Stimulated activated CD4-positive, alpha-beta T cell treated with anti-CD3 and anti-CD28 coated beads, Interleukin-15, amount 100 ng/mL, for 48 hours (primary cell): ENCODE data around the gene TEX54.
"Not testable (repeated sequence)": the region's sequence is repeated elsewhere in the genome, so short reads cannot be mapped to it uniquely, and the experiment has no call there.

ENCODE experiments used
- DNase-seq, 2 donors: peaks; one replicate each; pipeline ENCODE4 v3.0.0-alpha.2; 2020; ENCODE audit warnings: low read depth in 2 of 2

Gene TEX54

DNA sequence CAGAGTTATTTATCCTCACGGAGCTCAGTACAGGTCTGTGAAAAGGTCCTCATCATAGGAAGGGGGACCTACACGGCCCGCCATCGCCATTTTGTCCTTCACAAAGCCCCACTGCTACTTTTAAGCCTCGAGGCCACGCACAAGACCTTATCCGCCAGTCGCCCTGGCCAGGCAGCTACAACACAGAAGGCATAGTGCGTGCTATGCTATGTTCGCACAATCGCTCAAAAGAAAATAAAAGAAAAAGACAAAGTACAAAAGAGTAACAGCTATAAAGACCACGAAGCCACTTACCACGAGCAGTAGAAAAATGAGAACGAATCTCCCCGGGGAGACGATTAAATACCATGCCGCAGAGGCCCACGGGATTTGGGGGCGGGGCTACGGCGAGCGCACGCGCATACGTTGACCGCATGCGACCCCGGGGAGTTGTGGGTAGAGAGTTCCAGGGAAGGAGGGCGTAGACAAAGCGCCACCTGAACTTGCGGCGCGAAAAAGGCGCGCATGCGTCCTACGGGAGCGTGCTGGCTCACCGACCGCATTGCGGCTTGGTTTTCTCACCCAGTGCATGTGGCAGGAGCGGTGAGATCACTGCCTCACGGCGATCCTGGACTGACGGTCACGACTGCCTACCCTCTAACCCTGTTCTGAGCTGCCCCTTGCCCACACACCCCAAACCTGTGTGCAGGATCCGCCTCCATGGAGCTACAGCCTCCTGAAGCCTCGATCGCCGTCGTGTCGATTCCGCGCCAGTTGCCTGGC, 23.1 kb upstream of the TEX54 start:
- DNase-seq = peak; percentile 97 to 98

DNA sequence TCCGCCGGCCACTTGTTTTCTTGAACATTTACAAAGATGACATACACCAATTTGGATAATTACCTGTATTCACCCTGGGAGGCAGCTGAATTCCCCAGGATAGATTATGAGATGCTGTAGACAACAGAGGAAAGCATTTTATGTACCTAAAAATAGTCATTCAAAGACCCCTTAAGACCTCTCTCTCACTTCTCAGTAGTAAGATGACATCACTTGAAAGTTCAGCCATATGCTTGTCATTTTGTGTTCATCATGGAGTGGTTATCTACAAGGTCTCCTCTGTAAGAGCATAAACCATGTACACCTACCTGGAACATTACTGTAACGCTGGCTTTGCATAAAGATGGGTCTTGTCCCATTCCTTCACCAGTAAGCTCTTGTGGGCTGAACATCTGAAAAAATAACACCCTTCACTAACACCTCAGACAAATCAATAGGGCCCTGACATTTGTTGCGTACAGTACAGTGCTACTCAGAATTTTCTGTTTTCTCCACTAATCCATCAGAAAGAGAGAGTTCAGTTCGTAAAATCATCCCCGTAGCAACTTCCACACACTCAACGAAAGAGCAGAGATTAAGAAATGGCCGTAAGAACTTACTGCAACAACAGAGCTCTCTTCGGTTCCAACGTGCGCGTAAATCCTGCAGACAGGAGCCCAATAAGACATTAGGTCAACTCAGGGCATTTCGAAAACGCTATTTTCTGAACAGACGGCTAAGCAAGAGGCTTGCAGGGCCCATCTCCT, 22.4 kb upstream of the TEX54 start:
- DNase-seq = no peak

DNA sequence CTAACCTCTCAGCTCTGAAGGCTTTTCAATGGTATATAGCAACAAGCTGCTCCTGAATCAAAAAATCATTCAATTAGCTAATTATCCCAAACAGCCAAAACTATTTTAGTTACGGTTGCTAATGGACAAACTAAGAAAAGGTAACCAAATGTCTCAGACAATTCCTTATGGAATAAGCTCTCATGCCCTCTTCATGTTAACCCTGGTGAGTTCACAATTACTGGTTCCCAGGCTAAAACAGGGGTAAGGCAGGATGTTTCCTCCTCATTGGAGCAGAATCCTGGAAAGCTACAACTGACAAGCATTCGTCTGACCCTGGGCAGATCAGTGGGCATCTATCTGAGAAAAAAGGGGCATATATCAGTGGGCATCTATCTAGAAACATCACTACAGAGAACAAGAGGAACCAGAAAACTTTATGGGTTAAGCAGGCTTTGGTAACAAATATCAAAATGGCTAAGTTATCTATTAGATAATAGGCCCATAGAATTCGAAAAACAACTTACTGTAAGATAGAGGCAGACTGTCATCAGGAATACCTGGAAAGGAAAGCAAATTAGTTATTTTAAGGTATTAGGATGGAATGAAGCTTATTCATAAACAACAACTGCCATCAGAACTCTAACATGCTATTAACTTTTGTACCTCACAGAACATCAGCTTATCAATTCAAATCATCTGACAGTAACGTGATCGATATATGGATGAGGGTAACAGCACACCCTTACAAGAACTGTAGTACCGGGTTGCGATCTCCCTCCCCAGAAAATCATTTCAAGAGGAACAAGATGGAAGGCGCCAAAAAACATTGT, 21.6 kb upstream of the TEX54 start:
- DNase-seq = no peak

DNA sequence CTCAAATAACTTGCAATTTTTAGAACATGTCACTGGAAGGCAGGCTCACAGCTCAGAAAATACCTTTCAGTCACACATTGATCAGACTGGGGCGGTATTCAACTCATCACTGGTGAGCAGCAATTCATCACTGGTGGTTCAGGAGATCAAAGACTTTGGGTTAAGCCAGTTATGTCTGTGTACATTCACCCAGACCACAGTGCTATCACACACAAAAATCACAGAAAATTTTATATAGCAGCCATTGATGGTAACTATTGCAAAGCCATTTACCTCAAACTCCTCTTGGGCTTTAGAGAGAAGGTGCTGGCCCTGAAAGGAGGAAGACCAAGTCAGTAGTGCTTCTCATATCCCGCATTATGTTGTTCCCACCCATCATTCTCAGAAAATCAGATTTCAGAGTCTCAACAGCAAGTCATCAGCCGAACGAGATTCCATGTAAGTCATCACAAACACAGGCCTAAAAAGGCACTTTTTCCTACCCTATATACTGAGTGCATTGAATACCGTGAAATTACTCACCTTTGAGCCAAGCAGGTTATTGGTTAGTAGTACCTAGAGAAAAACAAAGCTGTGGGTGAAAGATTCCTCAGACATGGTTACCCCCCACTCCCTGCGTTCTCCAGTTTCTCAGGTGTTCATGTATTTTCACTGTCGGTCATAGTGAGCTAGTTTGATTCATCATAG, 20.8 kb upstream of the TEX54 start:
- DNase-seq = no peak

DNA sequence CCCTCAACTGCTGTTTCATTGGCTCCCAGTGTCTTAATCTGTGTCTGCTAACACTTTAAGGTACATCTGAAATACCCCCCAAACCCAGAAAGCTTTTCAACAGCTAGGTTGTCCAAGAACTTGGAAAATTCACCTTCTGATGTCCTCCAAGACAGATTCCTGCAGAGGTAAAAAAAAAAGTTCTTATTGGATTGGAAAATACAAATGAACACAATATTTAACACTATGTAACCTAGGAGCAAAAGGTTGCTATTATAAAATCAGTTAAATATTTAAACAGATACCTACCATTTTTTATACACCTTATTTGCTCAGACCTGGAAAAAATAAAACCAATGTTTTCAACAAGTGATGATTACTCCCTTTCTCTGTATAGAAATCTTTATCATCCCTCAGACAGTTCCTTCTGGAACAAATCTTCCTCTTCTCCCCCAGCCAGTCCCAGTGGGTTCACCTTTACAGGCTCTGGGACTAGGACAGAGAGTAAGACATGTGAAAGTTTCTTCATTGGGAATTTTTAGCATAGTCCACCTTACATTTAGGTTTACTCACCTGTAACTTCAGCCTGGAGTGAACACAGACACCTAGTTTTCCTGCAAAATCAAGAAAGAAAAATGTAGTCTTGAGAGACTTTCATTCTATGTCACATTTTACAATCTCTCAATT, 20.0 kb upstream of the TEX54 start:
- DNase-seq = no peak

DNA sequence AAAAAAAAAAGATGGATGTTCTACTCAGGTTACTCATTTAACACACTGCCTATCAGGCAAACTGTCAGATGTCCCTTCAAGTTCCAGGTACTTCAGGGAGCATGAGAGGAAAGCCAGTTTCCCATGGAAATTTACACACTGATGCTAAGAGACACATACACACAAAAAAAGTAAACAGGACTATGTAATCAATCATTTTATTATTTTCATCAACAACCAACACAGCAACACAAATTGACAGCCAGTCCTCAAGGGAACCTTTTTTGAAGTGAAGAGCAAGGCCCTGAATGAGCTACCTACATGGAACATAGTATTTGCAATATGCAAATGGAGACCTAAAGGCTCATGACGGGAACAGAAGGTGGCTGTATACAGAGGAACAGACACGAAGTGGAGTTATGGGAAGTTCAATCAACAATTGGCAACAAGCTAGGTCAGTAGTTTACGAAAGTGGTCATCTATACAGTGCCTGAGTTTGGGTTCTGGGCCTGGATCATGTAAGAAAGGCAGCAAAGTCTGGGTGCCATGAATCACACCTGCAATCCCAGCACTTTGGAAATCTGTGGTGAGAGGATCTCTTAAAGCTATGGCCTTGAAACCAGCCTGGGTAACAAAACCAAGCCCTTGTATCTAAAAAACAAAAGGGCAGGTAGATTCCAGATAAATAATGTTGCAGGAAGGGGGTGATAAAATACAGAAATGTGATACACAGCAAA, 19.3 kb upstream of the TEX54 start:
- no peak for DNase-seq

DNA sequence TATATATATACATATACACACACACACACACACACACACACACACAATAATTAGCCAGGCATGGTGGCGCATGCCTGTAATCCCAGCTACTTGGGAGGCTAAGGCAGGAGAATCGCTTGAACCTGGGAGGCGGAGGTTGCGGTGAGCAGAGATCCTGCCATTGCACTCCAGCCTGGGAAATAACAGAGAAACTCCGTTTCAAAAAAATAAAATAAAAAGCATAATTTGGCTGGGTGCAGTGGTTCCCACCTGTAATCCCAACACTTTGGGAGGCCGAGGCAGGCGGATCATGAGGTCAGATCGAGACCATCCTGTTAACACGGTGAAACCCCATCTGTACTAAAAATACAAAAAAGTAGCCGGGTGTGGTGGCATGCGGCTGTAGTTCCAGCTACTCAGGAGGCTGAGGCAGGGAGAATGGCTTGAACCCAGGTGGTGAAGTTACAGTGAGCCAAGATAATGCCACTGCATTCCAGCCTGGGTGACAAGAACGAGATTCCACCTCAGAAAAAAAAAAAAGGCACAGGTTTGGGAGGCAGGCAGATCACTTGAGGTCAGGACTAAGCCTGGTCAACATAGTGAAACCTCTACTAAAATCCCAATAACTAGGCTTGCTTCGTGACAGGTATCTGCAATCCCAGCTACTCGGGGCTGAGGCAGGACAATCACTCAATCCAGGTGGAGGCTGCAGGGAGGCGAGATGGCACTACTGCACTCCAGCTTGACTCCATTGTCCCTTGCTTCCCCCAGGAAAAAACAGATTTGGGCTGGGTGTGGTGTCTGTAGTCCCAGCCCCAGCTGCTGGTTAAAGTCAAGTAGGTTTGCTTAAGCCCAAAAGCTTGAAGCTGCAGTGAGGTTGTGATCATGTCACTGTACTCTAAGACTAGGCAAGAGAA, 18.5 kb upstream of the TEX54 start:
- no peak for DNase-seq

DNA sequence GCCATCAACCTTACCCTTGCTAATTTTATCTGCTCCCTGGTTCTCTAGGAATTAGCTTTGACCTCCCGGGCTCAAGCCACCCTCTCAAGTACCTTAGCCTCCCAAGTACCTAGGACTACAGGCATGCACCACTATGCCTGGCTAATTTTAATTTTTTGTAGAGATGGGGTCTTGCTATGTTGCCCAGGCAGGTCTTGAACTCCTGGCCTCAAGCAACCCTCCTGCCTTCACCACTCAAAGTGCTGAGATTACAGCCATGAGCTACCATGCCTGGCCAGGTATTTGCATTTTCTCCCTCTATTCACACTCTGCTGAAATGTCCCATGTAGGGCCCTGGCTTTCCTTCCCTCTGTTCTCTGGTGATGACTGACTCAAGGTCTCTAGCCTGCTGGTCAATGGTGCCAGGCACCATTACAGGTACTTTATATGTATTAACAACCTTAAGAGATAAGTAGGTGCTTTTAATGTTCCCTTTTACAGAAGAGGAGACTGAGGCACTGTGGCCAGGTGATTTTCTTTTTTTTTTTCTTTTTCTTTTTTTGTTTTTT, 15.2 kb upstream of the TEX54 start:
- DNase-seq = no peak

DNA sequence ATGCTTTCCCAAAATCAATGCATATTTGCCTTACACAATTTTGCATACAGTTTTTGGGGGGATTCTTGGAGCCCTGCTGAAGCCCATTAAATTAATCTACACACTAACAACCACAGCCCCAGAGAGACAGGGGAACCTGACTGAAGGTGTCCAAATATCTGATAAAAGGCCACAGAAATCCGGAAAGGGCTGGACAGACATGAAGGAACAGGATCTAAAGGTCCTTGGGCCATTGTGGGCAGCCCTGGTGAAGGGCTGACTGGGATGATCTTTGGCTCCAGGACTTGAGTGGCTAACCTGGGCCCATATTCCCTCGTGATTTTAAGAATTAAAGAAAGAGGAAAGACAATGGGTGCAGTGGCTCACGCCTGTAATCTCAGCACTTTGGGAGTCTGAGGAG, 13.5 kb upstream of the TEX54 start:
- DNase-seq = no peak

DNA sequence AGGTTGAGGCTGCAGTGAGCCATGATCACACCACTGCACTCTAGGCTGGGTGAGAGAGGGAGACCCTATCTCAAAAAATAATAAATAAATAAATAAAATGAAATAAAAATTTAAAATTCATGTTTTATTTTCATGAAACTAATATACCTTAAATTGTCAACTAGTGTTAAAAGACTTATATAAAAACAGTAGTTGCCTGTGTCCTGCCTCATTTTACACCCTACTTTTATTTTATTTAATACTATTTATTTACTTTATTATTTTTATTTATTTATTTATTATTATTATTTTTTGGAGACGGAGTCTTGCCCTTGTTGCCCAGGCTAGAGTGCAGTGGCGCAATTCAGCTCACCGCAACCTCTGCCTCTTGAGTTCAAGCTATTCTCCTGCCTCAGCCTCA, 11.5 kb upstream of the TEX54 start:
- no peak for DNase-seq

DNA sequence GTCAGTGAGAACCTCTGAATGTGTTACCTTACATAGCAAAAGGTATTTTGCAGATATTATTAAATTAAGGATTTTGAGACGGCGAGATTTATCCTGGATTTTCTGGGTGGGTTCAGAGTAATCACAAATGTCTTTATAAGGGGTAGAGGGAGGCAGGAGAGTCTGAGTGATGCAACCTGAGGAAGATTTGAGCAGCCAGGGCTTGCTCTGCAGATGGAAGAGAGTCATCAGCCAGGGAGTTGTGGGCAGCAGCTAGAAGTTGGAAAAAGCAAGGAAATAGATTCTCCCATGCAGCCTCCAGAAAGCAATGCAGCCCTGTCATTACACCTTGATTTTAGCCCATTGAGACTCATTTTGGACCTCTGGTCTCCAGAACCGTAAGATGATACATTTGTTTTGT, 10.8 kb upstream of the TEX54 start:
- DNase-seq = no peak

DNA sequence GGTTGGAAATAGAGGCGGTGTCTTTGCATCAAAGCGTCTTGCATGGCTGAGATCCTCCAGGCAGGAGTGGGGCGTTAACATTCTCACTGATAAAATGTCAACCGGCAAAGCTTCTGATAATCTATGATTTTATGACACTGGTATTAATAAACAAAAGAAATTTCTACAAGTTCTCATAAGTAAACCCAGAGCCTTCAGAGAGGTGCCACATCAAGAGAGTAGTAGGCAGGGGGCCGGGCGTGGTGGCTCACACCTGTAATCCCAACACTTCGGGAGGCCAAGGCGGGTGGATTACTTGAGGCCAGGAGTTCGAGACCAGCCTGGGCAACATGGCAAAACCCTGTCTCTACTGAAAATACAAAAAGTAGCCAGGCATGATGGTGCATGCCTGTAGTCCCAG, 10.2 kb upstream of the TEX54 start:
- not testable (repeated sequence) for DNase-seq

DNA sequence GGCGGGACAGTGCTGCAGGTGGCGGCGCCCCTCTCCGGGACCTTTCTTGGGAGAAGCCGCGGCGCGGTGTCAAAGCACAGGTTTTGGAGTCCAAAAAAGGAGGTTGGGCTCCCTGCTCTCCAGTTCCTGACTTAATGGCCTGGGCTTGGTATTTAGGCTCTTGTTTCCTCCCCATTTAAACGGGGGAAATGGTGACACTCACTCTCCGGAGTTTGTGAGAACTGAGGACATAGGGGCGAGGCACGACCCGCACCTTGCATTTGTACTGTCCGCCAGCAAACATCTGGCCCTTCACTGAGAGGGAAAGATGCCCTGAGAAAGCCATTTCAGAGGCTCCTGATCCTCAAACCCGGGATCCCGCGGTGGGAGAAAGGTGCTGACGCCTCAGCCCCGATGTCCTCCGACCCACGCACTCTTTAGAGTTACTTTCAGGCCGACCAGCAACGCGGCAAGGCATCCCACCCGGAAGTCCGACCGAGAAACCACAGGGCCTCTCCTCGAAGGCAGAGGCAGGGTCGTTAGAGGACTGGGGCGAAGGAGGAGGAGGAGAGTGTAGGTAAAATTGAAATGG, 9.6 kb upstream of the TEX54 start:
- DNase-seq = no peak

DNA sequence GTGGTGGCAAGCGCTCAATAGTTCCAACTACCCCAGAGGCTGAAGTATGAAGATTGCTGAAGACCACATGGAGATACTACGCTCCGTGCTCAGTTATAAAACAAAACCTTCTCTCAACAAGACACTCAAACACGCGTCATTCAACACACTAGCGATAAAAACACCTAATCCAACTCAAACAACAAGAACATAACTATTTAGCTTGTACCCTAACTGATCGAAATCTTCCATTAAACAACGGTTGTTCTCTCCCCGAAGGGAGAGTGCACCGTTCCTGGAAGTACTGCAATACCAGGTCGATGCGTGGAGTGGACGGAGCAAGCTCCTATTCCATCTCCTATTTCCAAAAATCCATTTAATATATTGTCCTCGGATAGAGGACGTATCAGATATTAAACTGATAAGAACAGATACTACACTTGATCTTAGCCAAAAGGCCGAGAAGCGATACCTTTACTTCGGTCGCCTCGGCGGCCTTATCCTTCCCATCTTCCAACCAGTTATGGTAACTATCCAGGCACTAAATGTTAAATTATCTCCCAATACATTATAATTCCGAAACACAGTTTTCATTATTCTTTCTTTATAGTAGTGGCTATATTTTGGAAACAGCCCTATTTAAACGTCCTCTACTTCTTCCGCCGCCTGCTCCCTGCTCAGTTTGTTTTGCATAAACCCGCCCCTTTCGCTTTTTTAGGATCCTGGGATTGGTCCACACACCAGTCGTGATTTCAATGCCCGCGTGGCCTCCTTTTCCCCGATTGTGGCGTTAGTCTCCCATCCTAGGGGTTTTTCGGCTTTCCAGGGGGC, 8.9 kb upstream of the TEX54 start:
- DNase-seq = peak; percentile 78 to 80

DNA sequence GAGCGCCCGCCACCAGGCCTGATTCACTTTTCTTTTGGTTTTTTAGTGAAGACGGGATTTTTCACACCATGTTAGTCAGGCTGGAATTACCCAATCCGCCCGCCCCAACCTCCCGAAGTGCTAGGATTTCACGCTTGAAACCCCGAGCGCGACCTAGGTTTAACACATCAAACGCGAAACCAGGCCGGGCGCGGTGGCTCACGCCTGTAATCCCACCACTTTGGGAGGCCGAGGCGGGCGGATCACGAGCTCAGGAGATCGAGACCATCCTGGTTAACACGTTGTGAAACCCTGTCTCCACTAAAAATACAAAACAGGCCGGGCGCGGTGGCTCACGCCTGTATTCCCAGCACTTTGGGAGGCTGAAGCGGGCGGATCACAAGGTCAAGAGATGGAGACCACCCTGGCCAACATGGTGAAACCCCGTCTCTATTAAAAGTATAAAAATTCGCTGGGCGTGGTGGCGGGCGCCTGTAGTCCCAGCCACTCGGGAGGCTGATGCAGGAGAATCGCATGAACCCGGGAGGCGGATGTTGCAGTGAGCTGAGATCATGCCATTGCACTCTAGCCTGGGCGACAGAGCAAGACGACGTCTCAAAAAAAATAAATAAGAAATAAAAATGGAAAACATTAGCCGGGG, 8.2 kb upstream of the TEX54 start:
- DNase-seq = peak; percentile 71 to 84

DNA sequence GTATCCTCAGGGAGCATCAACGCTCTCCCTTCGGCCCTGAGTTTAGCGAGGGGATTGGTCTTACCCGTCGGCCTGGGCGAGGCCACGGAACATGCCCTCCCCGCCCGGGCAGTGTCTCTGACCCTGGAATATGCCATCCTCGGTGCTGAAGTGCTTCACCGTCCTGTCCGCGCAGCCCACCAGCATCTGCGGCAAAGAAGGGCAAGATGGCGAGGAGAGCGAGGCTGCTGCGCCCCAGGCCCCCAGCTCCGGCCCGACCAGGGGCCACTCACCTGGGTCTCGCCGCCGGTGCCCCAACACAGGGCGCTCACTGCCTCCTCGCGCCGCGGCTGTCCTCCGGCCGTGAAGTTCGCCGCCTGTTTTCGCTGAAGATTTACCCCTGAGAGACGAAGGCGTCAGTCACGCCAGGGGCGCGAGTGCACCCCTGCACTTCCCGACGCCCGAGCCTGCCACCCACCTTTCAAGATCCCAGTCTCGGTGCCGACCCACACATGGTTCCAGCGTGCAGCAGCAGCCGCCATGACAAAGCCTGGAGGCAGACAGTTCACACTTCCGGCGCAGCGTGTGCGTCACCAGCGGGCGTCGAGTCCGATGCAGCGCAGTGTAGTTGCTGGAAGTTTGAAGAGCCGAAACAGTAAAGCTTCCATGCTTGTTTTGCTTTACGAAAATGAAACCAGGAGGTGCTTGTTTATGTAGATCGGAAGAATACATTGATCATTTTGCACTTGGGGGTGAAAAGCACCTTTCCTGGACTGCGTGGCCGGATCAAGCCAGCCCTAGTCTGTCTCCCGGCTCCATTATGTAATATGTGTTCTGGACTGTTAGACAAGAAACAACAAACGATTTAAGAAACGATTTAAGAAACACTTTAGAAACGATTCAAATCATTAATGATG, 6.7 kb upstream of the TEX54 start, which contains the start of gene WDR74:
Gene WDR74, minus strand, starts transcription at position 541 of the 896 bp plus-strand sequence. Its CDS starts 20 bp downstream, at position 521.
- DNase-seq = peak; percentile 88
